NB4 (cell line): ENCODE data around the gene BTN1A1.

Experiments used
- CTCF ChIP-seq: IDR thresholded peaks from one replicate; pipeline ENCODE4 v1.5.1; 2012; ENCODE audit warnings: low read depth, low read length
- MYC ChIP-seq: IDR thresholded peaks from 2 replicates; pipeline ENCODE4 v1.6.1; 2011; ENCODE audit warnings: low read depth, low read length
- POLR2A ChIP-seq: IDR thresholded peaks from 2 replicates; pipeline ENCODE4 v1.6.1; 2011; ENCODE audit warnings: mild to moderate bottlenecking; ENCODE audit not compliant: insufficient read length; ENCODE audit errors: extremely low read depth

GRCh38 chr6:26554697-26555504 lies 54.8 kb downstream of the BTN1A1 start:
- TF ChIP-seq CTCF (no peak), POLR2A (no peak), MYC (no peak)
